ENCODE data around the gene TXNDC2. TPM values are rescaled to one million over a fixed set of nuclear protein-coding genes. Genes with fewer than 3 reads are reported as not detected.

The TXNDC2 gene
- total and polyA plus RNA-seq, 9 of the 15 experiments (the other 6 are each of a cell fraction or from before 2014, with no cell fraction given), result 1.2 to 4.9 (median 2.3) TPM

GRCh38 chr18:9849407-9850283 lies 36.1 kb upstream of the TXNDC2 start (continued):
- TF ChIP-seq HOXB6 (CRISPR knock-in tag; IDR thresholded peaks at IDR 0.05; ENCODE audit: borderline replicate concordance) (no peak), NFE2L1 (tag; IDR thresholded peaks at IDR 0.05; ENCODE audit: borderline replicate concordance, low read depth) (no peak), ZEB2 (IDR thresholded peaks at IDR 0.05) (peak; percentile 66; the same call in 1 of the 2 replicates), BCLAF1 (IDR thresholded peaks at IDR 0.05; ENCODE audit: borderline replicate concordance in 1 of 2, control insufficient read depth in 1 of 2, low read depth in 2 of 2, low read length in 1 of 2) (no peak), BRF2 (IDR thresholded peaks at IDR 0.05; ENCODE audit: borderline replicate concordance, insufficient read depth, insufficient read length) (no peak), MGA (IDR thresholded peaks at IDR 0.05) (0 out of 2 replicates have a peak, but pooled peaks have one; percentile 31), ARID3B (CRISPR knock-in tag; IDR thresholded peaks at IDR 0.05; ENCODE audit: borderline replicate concordance) (no peak)

All from K562 (cell line).